Putamen (tissue), 1 donor: Measurements from ENCODE around the gene SERPINH1.

Experiments
- DNase-seq: peaks from one replicate; pipeline ENCODE4 v3.0.0-alpha.2; 2016; ENCODE audit warnings: low spot score

SERPINH1 gene

DNA sequence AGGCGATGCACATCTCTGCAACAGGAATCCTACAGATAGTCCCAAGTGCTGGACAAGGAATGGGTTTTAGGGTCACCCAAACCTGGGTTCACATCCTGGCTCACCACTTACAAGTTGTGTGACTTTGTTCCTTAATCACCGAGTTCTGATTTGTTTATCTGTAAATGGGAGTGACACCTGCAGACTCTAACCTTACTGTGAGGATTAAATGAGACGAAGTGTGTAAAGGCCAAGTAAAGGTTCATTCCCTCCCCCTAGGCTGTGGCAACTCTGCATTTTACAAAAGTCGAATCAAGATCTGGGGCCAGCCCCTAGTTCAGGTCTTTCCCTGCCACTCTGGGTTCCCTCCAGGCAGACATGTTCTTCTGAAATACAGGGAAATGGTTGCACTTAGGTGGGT lies 34.9 kb downstream of the SERPINH1 start:
- no peak for DNase-seq

DNA sequence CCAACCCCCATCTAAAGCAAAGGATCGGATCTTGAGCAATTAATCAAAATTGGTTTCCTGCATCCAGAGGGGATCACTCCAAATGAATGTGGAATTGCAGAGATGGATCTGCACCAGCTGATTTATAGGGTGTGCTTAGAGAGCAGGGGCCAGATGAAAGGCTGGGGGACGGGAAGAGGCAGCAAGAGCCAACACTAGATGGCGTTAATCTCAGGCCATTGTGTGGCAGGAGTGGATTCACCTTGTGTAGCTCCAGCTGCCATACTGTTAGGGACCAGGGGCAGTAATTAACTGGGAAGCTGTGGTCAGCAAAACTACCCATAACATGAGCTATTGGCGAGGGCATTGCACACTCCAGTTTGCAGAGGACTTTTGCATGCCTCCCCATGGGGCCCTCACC lies 35.6 kb downstream of the SERPINH1 start:
- no peak for DNase-seq

DNA sequence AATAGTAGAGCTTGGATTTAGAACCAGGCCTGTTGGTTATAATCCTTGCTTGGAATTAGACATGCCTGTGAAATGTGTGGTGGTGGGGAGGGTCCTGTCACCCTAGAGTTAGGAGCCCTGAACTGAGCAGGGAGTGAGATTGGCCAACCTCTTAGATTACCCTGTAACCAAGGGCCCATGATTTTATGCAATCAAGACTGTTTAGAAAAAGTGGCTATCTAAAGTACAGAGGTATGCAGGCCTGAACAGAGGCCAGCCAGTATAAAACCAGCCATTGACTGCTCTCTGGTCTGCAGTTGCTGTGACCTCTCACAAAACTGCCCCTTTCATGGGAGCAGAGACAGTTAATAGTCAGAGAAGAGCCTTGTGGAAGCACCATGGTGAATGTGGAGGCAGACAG lies 36.2 kb downstream of the SERPINH1 start:
- DNase-seq, result no peak

DNA sequence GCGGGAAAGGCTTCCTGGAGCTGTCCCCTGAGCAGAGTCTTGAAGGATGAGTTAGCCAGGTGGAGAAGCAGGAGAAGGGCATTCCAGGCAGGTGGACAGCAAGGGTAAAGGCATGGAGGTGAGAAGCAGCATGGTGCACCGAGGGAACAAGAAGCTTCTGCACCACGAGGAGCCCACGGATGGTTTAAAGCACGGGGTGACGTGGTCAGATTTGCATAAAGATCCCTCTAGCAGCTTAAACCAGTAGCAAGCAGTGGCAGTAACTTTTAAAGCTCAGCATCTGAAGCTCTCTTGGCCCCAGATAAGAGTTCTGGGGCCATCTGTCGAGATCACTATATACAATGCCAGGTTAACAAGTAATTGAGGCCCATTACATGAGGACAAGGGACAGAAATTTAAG lies 36.8 kb downstream of the SERPINH1 start:
- no peak for DNase-seq

DNA sequence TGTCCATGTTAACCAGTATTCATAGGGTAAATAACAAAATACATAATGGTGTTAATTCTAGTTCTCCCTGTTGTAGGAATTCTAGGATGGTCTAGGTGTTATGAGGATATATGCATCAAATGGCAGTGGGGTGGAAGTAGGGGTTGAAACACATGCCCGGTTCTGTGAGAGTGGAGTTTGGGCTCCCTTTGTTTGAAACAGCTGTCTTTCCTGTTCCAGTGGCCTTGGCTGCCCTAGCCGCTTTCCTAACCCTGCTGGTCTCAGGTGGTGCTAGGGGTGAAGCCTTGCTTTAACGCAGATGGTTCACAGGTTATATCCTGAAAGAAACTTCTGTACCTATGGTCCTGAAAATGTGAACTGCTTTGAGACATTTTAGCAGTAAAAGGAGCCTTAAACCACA lies 38.3 kb downstream of the SERPINH1 start:
- no peak for DNase-seq

DNA sequence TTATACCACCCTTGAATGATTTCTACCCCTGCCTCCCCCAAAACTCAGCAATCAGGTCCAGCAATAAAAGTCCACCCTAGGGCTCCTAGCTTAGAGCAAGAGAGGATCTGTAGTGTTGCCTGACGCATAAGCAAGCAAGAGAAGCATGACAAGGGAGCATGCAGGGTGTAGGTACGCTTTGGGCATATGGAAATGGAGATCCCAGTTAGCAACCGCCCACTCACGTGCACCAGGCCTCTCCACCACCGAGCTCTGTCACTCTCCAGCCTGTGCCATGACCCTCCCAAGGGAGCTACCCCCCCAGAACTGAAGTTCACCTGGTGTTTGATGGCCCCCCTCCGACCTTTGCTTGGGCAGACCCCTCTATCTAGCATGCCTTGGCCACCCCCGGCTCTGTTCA lies 39.4 kb downstream of the SERPINH1 start:
- no peak for DNase-seq

DNA sequence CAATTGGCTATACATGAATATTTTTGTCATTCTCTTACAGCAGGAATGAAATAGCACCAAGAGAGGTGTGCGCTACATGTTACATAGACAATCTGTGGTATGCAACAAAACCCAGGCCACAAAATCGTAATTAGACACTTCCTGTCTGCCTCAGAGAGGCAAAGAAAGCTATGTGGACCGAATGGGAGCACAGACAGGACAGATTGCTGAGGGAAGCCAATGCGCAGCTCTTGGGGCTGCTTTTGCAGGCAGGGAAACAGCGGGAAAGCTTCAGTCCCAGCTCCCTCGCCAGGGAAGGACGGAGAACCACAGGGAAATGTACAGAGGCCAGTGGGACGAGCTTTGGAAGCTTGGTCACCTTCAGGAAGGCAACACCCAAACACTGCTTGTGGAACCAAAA lies 40.9 kb downstream of the SERPINH1 start:
- no peak for DNase-seq

DNA sequence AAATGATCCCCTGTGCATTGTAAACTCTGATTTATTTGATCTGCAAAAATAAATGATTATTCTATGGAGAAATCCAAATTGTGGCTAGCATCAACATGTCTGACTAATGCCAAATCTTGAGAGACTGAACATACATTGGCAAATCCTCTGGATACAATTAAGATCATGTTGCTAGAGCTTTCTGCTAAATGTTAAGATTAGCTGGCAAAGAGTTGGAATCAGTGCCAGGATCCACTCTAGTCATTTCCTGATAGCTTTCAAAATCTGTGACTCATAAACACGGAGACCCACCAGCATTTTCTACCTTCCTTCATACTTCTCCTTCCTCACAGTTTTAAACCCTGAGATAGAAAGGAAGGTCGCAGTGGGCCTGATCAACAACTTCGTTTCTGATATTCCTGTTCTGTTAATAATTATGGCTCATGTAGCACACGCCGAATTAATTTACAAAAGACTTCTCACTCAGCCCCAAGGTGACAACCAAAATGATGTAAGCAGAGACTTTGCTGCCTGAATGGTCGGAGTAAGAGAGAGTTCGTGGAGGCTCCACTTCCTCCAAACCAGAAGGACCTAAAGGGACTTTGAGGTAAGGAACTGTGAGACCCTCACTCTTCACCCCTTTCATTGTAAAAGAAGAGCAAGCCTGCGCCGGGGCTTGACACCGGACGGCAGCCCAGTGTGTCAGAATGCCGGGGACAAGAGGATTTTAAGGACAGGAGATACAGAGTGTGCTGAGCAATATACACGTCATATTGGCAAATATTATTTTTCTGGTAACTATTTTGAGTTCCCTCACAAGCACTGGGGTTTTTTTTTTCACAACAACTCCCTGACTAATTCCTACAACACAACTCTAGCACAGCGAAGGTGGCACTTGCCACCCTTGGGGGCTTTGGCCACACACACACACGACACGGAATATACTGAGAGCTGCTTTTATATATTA lies 42.0 kb downstream of the SERPINH1 start:
- no peak for DNase-seq

DNA sequence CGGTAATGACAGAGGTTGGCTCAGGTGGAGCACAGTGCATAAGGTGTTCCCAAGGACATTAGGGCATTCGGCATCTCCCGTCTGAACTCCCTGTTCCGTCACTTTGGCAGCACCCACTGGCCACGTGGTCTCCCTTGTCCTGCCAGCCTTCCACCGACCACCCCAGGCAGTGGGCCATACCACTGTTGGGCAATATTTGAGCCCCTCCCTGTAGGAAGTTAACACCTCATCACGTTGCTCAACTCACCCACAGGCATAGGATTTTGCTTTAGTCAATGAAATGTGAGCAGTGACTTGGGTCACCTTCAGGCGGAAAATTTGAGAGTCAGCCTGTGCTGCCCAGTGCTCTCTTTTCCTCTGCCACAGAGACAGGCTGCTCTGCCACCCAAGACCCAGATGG lies 44.0 kb downstream of the SERPINH1 start:
- no peak for DNase-seq

DNA sequence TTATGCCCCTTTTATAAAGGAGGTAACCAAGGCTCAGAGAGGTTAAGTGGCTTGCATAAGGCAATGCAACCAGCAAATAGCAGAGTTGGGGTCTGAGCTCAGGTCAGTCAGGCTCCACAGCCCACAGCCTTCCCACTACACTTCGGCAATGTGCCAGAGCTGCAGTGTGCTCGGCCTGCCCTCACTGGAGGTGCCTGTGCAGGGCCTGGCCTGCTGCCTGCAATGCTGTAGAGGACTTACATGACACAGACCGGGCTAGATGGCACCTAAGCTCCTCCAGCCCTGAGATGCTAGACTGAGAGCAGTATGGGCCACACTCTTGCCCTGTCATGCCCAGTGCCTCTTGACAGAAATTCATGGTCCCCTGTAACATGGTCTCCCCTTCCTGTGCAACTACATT lies 49.8 kb downstream of the SERPINH1 start:
- no peak for DNase-seq

DNA sequence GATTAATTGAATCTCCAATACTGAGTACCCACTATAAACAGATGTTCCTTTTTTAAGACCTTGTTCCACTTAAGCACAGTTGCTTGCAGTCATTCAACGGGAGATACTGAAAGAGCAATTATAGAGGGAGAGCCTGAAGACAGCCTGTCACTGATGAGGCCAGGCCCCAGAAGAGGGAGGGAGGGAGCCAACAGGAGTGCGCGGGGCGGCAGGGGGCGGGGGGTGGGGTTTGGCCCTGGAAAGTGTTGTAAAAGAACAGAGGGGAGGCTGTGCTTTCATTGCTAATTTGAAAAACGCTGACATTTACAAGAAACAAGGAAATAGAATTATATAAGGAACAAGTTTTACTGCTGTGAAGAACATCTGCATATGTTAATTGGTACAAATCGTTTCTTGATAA lies 53.7 kb downstream of the SERPINH1 start:
- no peak for DNase-seq

DNA sequence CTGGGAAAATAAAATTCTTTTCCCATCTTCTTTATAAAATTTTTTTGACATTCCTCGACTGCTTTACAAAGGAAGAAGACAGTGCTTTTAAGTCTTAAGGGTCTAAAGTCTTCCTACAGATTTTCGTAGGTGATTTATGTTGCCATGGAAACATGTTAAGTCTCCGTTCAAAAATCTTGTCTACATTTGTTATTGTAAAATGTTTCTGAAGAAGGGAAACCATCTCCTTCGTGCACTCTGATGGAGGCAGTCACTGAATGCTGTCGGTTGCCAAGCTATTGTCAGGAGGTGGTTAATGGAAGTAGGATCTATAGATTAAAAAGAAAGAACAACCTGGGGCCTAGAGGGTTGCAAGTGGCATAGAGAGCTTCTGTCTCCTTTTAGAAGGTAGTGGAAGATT lies 54.2 kb downstream of the SERPINH1 start:
- no peak for DNase-seq
